ENCODE data around the gene NELFCD. TPM values are rescaled to one million over a fixed set of nuclear protein-coding genes. Genes with fewer than 3 reads are reported as not detected.

NELFCD gene
- total RNA-seq, 1 experiment from 2014 or later, result 174 TPM

GRCh38 chr20:59035381-59035780 is 54.3 kb downstream of the NELFCD start:
- no peak for DNase-seq (ENCODE audit: low spot score)
- no TSS peak for BruUV-seq (replicated peaks)
- POLR2A ChIA-PET (ENCODE audit: low non-redundant PET), result no interaction called here
- TF ChIP-seq EZH2 (IDR thresholded peaks at IDR 0.05; ENCODE audit: borderline replicate concordance, low read depth, low read length, poor library complexity, severe bottlenecking) (no peak), CTCF (conservative IDR thresholded peaks at IDR 0.05; ENCODE audit: low read depth, low read length) (no peak)
- H3K27me3 ChIP-seq (replicated peaks; ENCODE audit: insufficient read depth, low read depth, low read length, poor library complexity), result no peaks in the 10 kb centered on the region
- CTCF ChIA-PET, result no interaction called here
- peaks cover 55% of the 10 kb centered on the region for H3K36me3 ChIP-seq (ENCODE audit: insufficient read depth, low read length, poor library complexity, severe bottlenecking)
- peaks cover 11% of the 10 kb centered on the region for H3K4me1 ChIP-seq (ENCODE audit: insufficient read depth, low read length, poor library complexity, severe bottlenecking)
- no peak overlapping the region for H3K27ac ChIP-seq (ENCODE audit: low read depth, low read length, poor library complexity, severe bottlenecking)
- H3K9me3 ChIP-seq (ENCODE audit: low read depth, low read length, poor library complexity, severe bottlenecking), result no peaks in the 10 kb centered on the region
- H3K4me3 ChIP-seq (ENCODE audit: low read depth, low read length, poor library complexity, severe bottlenecking), result no peak overlapping the region
- intact Hi-C loops (cut with micrococcal nuclease; ENCODE audit: unreplicated experiment), result no loop called here

GRCh38 chr20:59037386-59037785 is 56.3 kb downstream of the NELFCD start:
- no peak for TF ChIP-seq EZH2 (IDR thresholded peaks at IDR 0.05; ENCODE audit: borderline replicate concordance, low read depth, low read length, poor library complexity, severe bottlenecking)
- TF ChIP-seq CTCF (conservative IDR thresholded peaks at IDR 0.05; ENCODE audit: low read depth, low read length), result no peak
- ChIA-PET CTCF (no interaction called here), POLR2A (ENCODE audit: low non-redundant PET) (no interaction called here)
- H3K9me3 ChIP-seq (ENCODE audit: low read depth, low read length, poor library complexity, severe bottlenecking), result no peaks in the 10 kb centered on the region
- H3K27me3 ChIP-seq (replicated peaks; ENCODE audit: insufficient read depth, low read depth, low read length, poor library complexity), result no peaks in the 10 kb centered on the region
- no peak overlapping the region for H3K27ac ChIP-seq (ENCODE audit: low read depth, low read length, poor library complexity, severe bottlenecking)
- intact Hi-C loops (cut with micrococcal nuclease; ENCODE audit: unreplicated experiment), result no loop called here
- H3K4me1 ChIP-seq (ENCODE audit: insufficient read depth, low read length, poor library complexity, severe bottlenecking), result no peaks in the 10 kb centered on the region
- H3K36me3 ChIP-seq (ENCODE audit: insufficient read depth, low read length, poor library complexity, severe bottlenecking), result peaks cover 51% of the 10 kb centered on the region
- BruUV-seq (replicated peaks), result no TSS peak
- H3K4me3 ChIP-seq (ENCODE audit: low read depth, low read length, poor library complexity, severe bottlenecking), result no peak overlapping the region
- no peak for DNase-seq (ENCODE audit: low spot score)

- no peak for DNase-seq (ENCODE audit: low spot score)
- peaks cover 4% of the 10 kb centered on the region for H3K4me1 ChIP-seq (ENCODE audit: insufficient read depth, low read length, poor library complexity, severe bottlenecking)
- no peak overlapping the region for H3K27ac ChIP-seq (ENCODE audit: low read depth, low read length, poor library complexity, severe bottlenecking)
- peaks cover 41% of the 10 kb centered on the region for H3K36me3 ChIP-seq (ENCODE audit: insufficient read depth, low read length, poor library complexity, severe bottlenecking)
- ChIA-PET CTCF (no interaction called here), POLR2A (ENCODE audit: low non-redundant PET) (no interaction called here)
- BruUV-seq (replicated peaks), result no TSS peak
- H3K9me3 ChIP-seq (ENCODE audit: low read depth, low read length, poor library complexity, severe bottlenecking), result no peaks in the 10 kb centered on the region
- H3K27me3 ChIP-seq (replicated peaks; ENCODE audit: insufficient read depth, low read depth, low read length, poor library complexity), result no peaks in the 10 kb centered on the region
- intact Hi-C loops (cut with micrococcal nuclease; ENCODE audit: unreplicated experiment), result no loop called here
- H3K4me3 ChIP-seq (ENCODE audit: low read depth, low read length, poor library complexity, severe bottlenecking), result no peak overlapping the region
- TF ChIP-seq EZH2 (IDR thresholded peaks at IDR 0.05; ENCODE audit: borderline replicate concordance, low read depth, low read length, poor library complexity, severe bottlenecking), result no peak
- no peak for TF ChIP-seq CTCF (conservative IDR thresholded peaks at IDR 0.05; ENCODE audit: low read depth, low read length)
Observed at GRCh38 chr20:59039233-59039632, 58.2 kb downstream of the NELFCD start.
